PFSK-1 (cell line): Measurements from ENCODE around the gene AHSG.
A peak's percentile ranks its signal among the peaks of the same experiment; 100 is the strongest.

ENCODE experiments used
- FOXP2 ChIP-seq: optimal IDR thresholded peaks from 2 replicates; pipeline ENCODE3; 2011; ENCODE audit warnings: borderline replicate concordance, control low read depth, inconsistent platforms; ENCODE audit not compliant: insufficient read depth; ENCODE audit errors: extremely low read length, extremely low read depth
- POLR2AphosphoS5 ChIP-seq: IDR thresholded peaks from 2 replicates; pipeline ENCODE4 v1.6.1; 2012; ENCODE audit warnings: low read depth, mild to moderate bottlenecking, control low read depth, low read length, moderate library complexity
- REST ChIP-seq, 2 experiments: IDR thresholded peaks; 2 replicates each; pipeline versions ENCODE4 v1.6.1 to v1.8.0; 2011 to 2012; ENCODE audit warnings: low read depth in 2 of 2, low read length in 2 of 2, control low read depth in 1 of 2, inconsistent platforms in 1 of 2, mild to moderate bottlenecking in 1 of 2, moderate library complexity in 1 of 2; ENCODE audit not compliant: insufficient read depth in 1 of 2
- SIN3A ChIP-seq: IDR thresholded peaks from 2 replicates; pipeline ENCODE4 v1.6.1; 2012; ENCODE audit warnings: mild to moderate bottlenecking, low read length, moderate library complexity, borderline replicate concordance; ENCODE audit not compliant: insufficient read depth
- TAF1 ChIP-seq: IDR thresholded peaks from 2 replicates; pipeline ENCODE4 v1.6.1; 2012; ENCODE audit warnings: low read length, control low read depth, borderline replicate concordance; ENCODE audit not compliant: insufficient read depth

Gene AHSG

GRCh38 chr3:186617036-186617946 lies 4.4 kb downstream of the AHSG start:
- TF ChIP-seq FOXP2 = peak; percentile 81
- no peak for TF ChIP-seq SIN3A
- TF ChIP-seq POLR2AphosphoS5 = no peak

- TF ChIP-seq REST (IDR thresholded peaks at IDR 0.05; ENCODE audit: insufficient read depth in 1 of 2, low read depth in 2 of 2, low read length in 2 of 2) = no peak
- no peak for TF ChIP-seq FOXP2
- TF ChIP-seq SIN3A = no peak
- no peak for TF ChIP-seq POLR2AphosphoS5
- no peak for TF ChIP-seq TAF1
Observed at GRCh38 chr3:186618318-186618938, 5.6 kb downstream of the AHSG start.

GRCh38 chr3:186619787-186620212 lies 6.9 kb downstream of the AHSG start:
- TF ChIP-seq REST (IDR thresholded peaks at IDR 0.05; ENCODE audit: insufficient read depth in 1 of 2, low read depth in 2 of 2, low read length in 2 of 2) (no peak), FOXP2 (no peak), TAF1 (no peak), SIN3A (no peak), POLR2AphosphoS5 (no peak)

- TF ChIP-seq POLR2AphosphoS5 = no peak
- TF ChIP-seq TAF1 = no peak
- TF ChIP-seq REST (IDR thresholded peaks at IDR 0.05; ENCODE audit: insufficient read depth in 1 of 2, low read depth in 2 of 2, low read length in 2 of 2) = no peak
- TF ChIP-seq SIN3A = no peak
- TF ChIP-seq FOXP2 = no peak
Observed at GRCh38 chr3:186620213-186621092, 7.6 kb downstream of the AHSG start.
